SU-DHL-6 (cell line): Measurements from ENCODE around the gene SP140.

Experiments used
- CTCF ChIP-seq: fragments of 200-600 bp; sonication (generic); IDR thresholded peaks from one replicate; pipeline ENCODE4 v1.5.1; 2017; ENCODE audit warnings: antibody characterized with exemption, mild to moderate bottlenecking, low read length, moderate library complexity; ENCODE audit not compliant: insufficient read depth, poor library complexity, severe bottlenecking
- EZH2phosphoT487 ChIP-seq: fragments of 200-600 bp; sonication (generic), shearing (Covaris generic); conservative IDR thresholded peaks from 2 replicates; pipeline ENCODE4 v1.6.1; 2018; ENCODE audit warnings: mild to moderate bottlenecking, antibody characterized with exemption, low read length, moderate library complexity, mixed read lengths

- TF ChIP-seq CTCF (no peak), EZH2phosphoT487 (no peak)
Observed at GRCh38 chr2:230346465-230346864, 120.9 kb downstream of the SP140 start.
